Stimulated activated CD8-positive, alpha-beta memory T cell treated with anti-CD3 and anti-CD28 coated beads, Interleukin-15, amount 100 ng/mL, for 4 hours (primary cell): ENCODE results near the gene OPCML.

Source experiments
- DNase-seq, 2 donors: peaks; one replicate each; pipeline ENCODE4 v3.0.0-alpha.2; 2020; ENCODE audit warnings: low read depth in 2 of 2

Gene OPCML

DNA sequence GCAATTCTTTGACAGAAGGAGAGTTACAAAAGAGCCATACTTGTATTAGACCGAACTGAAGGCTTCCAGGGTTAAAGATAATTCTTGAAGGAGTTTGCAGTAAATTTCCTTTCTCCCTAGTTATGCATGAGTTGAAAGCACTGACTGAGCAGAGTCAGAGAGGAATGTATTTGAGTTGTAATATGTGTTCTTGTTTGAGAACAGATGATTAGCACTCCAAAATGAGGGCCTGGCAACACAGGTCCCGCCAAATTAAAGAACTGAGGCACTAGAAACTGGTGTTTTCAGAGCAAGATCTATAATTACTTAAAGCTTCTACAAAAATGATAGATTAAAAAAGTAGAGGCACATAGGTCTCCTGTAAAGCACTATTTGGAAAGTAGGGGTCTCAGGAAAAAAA, 970.4 kb downstream of the OPCML start:
- no peak for DNase-seq

DNA sequence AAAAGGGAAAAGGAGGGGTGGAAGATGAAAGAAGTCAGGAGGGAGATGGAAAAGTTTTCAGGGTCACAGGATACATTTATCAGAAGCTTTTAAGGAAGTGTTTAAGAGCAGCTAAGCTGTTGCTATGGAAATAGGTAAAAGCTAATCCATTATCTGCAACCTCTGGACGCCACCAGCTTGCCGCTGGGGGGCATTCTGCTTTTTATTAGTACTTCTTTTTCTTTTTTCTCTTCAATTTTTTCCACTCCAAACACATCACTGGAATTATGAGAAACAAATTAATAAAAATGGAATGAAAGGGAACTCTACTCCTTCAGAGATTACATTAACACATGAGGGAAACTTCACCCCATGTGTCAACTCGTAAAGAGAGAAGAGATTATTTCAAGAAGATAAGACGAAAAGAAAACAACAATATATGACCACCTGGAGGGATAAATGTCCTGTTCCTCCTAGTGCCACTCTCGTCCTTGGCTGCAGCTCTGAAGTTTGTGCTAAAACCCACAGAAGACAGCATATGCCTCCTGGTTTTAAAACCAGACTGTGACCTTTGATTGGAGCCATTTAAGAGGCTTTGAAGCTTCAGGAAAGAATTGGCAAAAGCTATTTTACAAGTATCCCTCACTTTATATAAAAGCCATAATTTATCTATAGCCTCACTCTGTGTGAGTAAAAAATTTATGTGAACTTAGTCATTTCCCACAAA, 972.8 kb downstream of the OPCML start:
- DNase-seq = no peak

DNA sequence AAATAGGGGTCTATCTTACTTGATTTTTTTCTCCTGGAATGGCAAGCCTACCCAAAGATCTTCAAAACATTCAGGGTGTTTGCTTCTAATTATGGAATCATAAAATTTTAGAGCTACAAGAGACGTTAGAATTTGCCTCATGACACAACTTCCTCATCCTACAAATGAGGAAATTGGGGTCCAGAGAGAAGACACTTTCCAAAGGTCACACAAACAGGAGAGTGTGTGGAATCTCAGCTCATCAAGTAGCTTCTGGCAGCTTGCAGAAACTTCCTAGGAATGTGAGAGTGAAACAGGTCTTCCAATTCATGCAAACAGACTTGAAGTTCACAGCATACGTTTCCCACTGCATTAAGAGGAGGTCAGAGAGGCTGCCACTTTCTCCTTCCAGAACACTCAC, 976.0 kb downstream of the OPCML start:
- no peak for DNase-seq

DNA sequence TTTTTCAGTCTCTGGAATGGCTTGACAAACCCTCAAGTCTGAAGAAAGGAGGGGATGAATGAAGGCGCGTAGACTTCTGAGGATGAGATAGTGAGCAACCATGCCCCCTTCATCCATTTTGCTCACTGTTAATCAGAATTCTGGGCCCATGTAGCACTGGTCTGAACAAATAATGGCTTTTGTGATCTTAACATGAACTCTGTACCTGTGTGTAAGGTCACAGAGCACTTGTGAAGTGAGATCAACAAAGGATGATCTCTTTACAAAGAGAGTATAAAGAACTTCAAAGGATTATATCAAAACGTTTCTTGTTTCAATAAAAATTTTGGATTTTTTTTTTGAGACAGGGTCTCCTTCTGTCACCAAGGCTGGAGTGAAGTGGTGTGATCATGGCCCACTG, 976.7 kb downstream of the OPCML start:
- DNase-seq = no peak

DNA sequence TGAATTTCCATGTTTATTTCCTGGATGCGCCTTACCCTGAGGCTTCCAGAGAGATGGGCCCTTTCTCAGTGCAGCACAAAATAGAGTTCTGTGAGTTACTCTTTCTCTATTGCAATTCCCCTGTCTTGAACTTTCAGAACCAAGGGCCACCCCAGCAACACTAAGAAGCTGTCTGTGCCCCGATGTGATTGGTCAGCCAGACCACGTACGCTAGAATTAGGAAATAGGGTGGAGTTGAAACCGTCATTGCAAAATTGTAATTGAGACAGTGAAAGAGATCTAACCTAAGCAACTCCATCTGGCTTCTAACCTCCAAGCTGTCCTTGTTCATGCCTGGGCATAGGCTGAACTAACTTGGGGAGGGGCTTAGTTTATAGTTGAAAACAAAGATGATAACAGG, 981.3 kb downstream of the OPCML start:
- DNase-seq = no peak

DNA sequence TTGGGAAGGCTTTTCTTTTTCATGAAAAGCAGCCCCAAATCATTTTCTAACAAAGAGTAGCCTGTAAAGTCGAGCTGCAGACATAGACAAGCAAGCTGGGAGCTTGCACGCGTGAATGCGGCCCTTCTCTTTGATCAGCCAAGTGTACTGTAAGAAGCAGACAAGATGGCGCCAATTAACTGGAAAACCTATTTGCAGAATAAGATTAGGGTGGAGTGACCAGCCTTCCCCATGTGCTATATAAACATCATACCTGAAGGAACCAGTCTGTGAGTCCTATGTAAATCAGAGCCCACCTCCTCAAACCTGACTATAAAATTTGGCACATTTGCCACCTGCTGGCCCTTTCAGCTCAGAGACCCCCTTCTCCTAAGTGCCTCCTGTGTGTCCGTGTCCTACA, 982.7 kb downstream of the OPCML start:
- no peak for DNase-seq

DNA sequence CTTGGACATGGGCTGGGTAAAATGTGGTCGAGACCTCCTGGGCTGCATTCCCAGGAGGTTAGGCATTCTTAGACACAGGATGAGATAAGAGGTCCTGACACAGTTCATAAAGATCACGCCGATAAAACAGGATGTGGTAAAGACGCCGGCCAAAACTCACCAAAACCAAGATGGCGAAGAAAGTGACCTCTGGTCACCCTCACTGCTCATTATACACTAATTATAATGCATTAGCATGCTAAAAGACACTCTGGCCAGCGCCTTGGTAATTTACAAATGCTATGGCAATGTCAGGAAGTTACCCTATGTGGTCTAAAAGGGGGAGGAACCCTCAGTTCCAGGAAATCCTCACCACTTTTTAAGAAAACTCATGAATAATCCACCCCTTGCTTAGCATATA, 983.3 kb downstream of the OPCML start:
- no peak for DNase-seq

DNA sequence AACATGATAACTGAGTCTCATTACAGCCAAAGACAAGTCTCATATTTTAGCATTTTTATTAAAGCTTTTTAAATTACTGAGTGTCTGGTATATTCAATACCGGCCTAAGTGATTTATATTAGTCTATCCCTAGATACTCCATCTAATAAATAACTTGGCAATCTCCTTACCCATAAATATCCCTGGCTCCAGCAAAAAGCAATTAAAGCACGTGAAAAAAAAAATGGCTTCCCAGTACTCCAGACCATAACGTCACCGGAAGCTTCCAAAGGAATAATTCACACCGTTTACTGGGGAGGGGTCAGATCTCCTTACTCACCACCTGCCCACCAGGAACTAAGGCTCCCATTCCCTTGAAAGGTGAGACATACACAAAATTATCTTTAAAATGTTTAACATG, 988.3 kb downstream of the OPCML start:
- no peak for DNase-seq

DNA sequence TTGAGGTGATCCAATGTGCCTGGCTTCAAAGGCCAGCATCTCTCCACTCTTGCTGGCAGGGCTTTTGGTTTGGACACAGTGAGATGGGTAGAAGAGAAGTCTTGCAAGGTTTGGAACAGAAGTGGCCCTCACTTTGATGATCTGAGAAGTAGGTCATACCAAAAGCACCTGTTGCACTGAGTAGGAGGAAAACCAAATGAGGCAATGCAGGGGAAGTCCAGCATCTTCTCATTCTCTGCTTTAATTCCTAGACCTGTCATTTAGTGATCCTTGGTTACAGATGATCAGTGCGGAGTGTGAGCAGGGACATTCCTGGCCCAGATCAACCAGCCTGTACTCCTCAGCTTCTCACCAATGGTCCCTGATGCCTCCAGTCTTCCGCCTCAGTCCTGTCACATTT, 990.5 kb downstream of the OPCML start:
- DNase-seq = no peak

DNA sequence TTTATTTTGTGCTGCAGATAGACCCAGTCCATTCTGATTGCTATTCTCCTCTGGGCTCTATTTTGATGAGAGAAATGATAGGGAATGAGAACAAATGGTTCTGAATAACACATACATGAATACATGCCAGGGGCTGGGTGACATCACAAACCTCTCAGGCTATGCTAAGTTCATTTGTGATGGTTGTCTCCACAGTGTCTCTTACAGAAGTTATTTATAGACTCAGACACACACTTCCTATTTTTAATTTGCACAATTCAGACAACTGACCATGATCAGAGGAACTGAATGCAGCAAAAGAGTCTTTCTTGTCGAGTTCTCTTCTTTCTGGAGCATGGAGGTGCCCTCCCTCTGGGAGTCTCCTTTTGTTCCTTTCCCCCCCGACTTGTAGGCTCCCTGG, 991.7 kb downstream of the OPCML start:
- no peak for DNase-seq

DNA sequence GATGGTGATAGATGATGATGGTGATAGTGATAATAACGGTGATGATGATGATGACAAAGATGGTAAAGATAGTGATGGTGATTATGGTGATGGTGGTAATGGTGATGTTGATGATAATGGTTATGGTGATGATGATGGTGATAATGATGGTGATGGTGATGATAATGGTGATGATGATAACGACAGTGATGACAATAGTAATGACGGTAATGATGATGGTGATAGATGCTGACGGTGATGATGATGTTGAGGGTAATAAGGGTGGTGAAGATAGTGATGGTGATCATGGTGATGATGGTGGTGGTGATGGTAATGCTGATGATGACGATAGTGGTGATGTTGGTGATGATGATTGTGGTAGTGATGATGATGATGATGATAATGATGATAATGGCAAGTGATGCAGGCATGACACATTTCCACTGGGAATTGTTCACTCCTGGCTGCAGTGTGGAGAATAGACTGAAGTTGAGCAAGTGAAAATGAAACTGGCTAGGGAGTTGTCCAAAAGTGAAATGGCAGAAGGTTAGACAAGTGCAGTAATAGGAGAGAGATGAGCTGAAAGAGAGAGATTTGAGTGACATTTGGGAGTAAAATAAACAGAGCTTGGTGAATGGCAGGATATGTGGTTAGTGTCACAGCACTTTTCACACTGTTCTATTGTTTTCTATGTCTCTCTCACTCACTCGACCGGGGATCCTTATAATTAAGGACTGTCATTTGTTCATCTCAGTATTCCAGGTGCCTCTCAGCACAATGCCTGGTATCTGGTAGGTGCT, 992.5 kb downstream of the OPCML start:
- DNase-seq = no peak

DNA sequence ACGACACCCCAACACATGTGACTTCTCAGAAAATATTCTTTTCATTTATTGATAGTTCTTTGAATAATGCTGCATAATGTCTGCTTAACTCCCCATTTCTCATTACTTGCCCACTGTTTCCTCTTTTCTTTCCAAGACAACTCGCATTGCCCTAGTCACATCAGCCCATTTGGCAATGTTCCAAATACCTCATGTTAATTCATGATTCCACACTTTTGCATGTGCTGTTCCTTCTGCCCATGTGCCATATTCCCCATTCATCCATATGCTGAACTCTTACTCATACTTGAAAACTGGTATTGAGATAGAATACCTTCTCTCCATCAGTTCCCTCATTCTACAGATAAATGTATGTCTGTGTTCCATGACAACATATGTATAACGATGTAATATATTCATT, 993.7 kb downstream of the OPCML start:
- DNase-seq = no peak

DNA sequence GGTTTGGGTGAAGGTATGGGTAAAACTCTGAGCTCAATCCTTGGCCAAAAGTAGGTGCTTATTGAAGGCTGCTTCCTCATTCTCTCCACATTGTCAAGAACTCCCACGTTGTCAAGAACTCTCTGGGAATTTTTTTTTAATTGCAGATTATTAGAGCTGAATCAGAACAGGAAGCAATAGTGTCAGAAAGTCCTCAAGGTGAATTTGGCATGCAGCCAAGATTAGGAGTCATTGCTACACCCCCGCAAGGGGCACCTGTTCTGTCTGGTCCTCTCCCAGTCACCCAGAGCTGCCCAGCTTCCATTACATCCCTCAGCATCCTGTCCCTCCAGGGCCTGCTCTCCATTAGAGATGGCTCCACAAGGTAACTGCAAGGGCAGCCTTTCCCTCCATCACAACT, 996.5 kb downstream of the OPCML start:
- no peak for DNase-seq

DNA sequence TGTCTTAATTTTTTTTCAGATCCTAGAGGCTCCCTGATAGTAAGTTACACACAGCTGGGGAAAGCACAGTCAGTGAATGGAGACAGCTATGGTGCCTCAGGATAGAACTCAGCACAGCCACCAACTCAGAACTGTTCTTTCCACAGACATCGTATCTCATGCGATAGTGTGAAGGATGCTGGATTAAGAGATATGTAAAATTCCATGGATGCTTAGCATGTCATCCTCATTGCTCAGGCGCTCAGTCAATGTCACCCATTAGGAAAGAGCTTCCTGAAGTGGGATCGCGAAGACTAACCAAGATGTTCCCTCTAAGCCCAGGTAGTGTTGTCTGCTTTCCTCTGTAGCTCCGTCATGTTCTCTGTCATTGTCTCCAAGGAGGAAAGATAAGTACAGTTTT, 1000.4 kb downstream of the OPCML start:
- DNase-seq = no peak

DNA sequence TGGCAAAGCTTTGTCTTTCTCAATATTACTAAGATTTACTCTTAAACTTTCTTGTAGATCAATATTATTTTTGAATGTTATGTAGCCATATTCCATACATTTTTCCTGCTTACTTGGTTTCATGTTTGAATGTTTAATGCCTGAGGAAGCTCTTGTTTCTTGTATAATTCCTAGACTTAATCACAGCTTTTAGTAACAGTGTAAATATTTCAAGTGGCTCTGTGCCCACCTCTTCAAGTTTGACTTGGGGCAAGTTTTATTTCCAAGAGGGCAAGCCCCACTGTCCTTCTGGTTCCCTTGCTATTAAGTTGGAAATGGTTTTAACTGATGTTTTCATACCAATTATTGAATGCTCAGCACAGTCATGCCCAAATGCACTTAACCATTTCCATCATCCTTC, 1004.1 kb downstream of the OPCML start:
- no peak for DNase-seq

DNA sequence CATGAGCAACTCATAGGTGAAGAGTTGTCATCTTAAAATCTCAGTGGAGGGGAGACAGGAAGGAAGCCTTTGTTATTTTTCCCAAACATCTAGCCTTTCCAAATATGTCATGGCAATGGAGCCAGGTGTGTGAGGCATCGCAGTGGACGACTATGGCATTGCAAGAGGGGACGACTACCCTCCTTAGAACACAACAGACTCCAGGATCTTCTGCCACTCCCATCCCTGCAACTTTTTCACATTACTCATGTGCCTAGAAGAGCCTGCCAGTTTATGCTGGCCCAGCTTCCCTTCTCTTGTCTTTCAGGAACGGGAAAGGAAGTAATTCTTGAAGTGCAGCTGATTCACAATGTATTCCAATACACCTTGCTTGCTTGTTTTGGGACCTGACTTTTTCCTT, 1008.4 kb downstream of the OPCML start:
- DNase-seq = no peak

DNA sequence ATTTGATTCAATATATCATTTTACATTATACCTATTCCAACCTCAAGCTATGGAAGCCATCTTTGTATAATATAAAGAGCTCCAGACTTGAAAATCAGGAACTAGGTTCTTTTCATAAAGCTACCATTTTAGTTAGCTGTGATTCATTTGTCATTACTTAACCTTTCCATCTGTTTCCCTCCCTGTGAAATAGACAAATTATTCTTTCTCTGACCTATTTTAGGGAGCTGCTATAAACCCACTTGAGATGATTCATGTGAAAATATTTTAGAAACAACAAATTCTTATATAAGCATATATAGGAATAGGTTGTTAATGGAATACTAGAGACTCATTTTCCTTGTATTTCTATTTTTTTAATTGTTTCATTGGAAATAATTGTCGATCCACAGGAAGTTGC, 1012.1 kb downstream of the OPCML start:
- DNase-seq = no peak

DNA sequence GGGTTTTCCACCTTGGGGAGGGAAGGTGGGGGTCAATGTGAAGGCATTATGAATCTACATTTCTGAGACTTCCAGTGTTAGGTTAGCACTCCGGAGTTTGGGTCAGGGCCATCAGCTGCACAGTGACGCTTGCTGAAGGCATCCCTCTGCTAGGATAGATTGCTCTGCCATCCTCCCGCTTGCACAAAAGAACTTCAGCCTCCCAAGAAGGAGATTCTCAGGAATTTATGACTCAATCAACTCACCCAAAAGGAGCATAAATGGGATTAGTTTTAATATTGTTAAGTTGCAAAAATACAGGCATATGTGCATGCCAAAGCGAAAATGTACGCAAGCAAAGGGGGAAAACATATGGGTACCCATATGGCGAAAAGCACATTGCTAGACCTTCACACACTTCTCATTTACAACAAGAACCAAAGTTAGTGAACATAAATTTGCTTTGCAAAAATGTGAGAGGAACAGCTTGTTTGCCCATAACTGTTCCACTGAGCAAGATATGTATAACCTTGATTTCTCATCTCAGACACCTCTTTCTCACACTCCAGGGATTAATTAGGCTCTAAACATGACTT, 1013.0 kb downstream of the OPCML start:
- DNase-seq = no peak

DNA sequence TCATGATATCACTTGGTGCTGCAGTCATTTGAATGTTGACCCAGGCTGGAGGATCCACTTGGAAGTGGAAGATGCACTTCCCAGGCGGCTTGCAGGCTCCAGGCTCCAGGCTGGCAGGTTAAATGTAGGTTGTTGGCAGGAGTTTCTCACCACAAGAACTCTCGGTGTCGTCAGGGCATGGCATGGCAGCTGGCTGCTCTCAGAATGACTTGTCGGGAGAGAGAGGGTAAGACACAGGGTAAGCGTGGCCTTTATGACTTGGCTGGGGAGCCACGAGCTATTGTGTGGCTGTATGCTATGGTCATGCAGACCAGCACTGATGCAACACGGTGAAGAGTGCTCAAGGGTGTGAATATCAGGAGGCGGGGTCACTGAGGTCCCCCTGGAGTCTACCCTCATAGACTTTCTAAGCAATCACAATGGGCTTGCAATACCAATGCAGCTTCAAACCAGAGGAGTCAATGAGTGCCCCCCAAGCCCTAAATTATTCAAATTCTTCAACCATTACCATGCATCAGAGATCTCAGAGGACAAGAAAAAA, 1027.7 kb downstream of the OPCML start:
- no peak for DNase-seq

DNA sequence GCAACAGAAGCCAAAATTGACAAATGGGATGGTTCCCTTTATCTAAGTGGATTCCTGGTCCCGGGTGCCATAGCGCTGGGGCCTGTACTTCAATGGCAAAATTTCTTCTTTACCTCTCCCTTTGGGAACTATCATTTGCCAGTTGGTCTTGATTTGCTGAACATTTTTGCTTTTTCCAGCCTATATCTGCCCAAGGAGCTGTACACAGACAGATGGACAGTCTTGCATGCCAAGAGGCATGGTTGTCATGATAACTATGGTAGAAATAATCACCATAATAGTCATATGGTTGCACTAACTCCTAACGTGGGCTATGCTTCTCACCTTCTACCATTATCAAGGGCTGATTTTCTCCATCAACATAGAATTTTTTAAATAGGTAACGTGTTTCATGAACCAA, 1030.9 kb downstream of the OPCML start:
- no peak for DNase-seq

DNA sequence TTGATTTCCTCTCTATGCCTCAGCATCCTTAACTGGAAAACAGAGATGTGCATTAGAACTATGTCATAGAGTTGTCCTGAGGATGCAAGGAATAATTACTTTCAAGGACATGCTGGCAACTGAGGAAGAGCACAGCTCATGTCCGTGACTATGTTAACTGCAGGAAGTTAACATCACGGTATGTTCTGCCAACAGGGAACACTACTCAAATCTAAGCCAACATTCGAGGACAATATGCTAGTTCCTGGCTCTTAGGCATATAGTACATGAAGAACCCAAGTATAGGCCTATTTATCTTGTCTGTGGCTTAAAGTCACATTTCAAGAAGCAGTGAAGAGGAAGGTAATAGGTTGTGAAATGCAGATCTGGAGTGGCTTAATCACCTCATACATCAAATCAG, 1032.6 kb downstream of the OPCML start:
- DNase-seq = no peak

DNA sequence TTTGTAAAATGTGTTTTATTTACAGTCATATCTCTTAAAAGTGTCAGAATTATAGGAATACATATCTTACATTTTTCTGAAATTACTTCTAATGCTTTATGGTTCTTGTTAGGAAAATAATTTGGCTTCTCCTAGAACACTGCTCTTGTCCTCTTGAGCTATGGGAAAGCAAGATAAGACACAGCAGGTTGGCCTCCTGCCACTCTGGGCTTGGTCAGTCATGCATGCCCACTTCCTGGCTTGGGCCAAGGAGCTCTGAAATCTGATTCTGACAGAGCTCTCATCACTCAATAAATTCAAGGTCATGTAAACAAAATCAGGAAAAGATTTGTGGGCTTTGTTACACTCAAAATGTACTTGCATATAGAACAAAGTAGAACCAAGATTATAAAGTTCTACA, 1036.0 kb downstream of the OPCML start:
- no peak for DNase-seq

DNA sequence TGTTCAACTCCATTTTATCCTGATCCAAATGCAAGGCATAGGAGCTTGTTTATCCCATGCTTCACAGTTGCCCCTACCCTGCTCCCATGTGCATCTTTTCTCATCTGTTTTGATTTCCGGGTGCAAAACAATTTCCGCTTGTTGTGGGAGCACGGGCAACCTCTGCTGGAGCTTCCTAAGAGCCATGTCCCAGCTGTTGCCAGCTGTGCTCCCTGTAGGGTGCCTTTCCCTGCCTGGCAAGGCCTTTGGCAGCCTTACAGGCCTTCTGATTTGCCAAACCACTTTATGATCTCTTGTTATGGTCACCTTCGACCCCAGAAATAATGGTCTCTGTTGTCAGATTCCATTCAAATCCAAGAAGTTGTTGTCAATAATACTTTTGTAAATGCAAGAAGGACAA, 1038.5 kb downstream of the OPCML start:
- DNase-seq = no peak
